ENCODE measurements around the gene ARMCX2.

DNA sequence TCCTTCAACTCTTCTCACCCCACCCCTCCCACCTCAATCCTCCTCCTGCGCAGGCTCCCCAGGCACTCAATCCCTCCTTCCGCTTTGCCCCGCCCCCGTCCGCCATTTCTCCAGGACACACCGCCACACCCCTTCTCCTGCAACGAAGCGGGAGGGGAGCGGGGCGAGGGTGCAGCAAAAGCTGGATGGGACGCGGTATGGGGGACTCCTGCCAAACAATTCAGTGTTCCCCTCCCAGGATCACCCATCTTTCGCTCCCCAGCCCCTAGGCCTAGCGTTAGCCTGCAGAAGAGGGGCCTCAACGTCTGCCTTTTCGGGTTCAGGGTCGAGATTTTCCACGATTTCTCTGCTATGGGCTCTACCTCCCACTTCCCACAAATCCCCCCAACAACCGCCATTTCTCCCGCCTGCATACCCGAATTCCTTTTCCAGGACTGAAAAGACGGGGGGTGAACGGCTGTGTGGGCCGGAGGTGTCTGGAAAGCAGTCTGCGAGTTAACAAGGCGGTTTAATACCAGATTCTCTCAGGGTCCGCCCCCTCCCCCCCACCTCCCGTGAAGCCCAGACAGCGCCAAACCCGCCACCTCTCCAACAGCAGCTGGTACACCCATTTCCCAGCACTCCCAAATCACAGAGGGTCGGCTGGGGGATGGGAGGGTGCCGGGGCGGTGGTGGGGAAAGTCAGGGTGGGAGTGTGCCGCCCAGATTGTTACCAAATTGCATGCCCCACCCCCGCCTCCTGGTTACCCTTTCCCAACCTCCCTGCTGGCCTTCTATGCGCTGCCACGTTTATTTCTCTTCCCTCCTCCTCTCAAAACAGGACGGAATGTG is 774 bp downstream of the ARMCX2 start:
- TF ChIP-seq, protein P1, sequence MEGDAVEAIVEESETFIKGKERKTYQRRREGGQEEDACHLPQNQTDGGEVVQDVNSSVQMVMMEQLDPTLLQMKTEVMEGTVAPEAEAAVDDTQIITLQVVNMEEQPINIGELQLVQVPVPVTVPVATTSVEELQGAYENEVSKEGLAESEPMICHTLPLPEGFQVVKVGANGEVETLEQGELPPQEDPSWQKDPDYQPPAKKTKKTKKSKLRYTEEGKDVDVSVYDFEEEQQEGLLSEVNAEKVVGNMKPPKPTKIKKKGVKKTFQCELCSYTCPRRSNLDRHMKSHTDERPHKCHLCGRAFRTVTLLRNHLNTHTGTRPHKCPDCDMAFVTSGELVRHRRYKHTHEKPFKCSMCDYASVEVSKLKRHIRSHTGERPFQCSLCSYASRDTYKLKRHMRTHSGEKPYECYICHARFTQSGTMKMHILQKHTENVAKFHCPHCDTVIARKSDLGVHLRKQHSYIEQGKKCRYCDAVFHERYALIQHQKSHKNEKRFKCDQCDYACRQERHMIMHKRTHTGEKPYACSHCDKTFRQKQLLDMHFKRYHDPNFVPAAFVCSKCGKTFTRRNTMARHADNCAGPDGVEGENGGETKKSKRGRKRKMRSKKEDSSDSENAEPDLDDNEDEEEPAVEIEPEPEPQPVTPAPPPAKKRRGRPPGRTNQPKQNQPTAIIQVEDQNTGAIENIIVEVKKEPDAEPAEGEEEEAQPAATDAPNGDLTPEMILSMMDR (IDR thresholded peaks at IDR 0.05), result no peak
- no peak for TF ChIP-seq POLR2A (IDR thresholded peaks at IDR 0.05)

Data from Peyer's patch (tissue), 4 donors.